Prostate gland (tissue), 2 donors: ENCODE data around the gene PLA2G2E.

Experiments used
- CTCF ChIP-seq, 4 experiments: fragments of 200-600 bp in 2 of 4; fragments of 450-650 bp in 2 of 4; sonication (generic) in 2 of 4; IDR thresholded peaks; 1 replicate in 3 of 4; 2 replicates in 1 of 4; pipeline ENCODE4 v1.5.1; 2016 to 2019; ENCODE audit warnings: antibody characterized with exemption in 4 of 4, mild to moderate bottlenecking in 2 of 4, moderate library complexity in 2 of 4
- POLR2A ChIP-seq: fragments of 450-650 bp; IDR thresholded peaks from one replicate; pipeline ENCODE4 v1.6.1; 2016; ENCODE audit warnings: antibody characterized with exemption, mild to moderate bottlenecking

GRCh38 chr1:19936061-19936750 is 12.8 kb upstream of the PLA2G2E start:
- no peak for TF ChIP-seq POLR2A
- TF ChIP-seq CTCF (IDR thresholded peaks at IDR 0.05), result no peak
